GM21381 (cell line): ENCODE measurements around the gene OR8I2.
"Not testable (repeated sequence)": the region's sequence is repeated elsewhere in the genome, so short reads cannot be mapped to it uniquely, and the experiment has no call there.

Experiments used
- ATAC-seq: cut with Tn5 transposase; IDR thresholded peaks from one replicate; pipeline ENCODE4 v1.9.1; 2021; ENCODE audit warnings: mild to moderate bottlenecking, moderate library complexity; ENCODE audit not compliant: unreplicated experiment

The OR8I2 gene

DNA sequence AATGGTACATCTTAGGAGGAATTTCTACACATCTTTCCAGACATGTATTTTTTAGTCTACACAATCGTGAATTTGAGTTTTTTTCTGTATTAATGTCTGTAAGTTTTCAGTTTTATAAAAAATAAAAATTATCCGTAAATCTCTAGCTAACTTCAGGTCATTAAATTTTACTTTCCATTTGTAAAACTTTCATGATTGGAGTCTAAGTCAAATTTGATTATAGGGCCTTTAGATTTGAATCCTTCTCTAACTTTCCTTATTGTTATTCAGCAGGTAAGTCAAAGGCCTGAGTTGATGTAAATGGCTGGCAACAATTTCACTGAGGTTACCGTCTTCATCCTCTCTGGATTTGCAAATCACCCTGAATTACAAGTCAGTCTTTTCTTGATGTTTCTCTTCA is at the start of gene OR8I2:
Gene OR8I2, plus strand, starts transcription at position 301 of the 400 bp plus-strand sequence. Its CDS starts 0 bp downstream, at position 301.
- ATAC-seq: no peak

- ATAC-seq: no peak
These were observed 47.6 kb upstream of the OR8I2 start for GRCh38 chr11:56045538-56045937.

DNA sequence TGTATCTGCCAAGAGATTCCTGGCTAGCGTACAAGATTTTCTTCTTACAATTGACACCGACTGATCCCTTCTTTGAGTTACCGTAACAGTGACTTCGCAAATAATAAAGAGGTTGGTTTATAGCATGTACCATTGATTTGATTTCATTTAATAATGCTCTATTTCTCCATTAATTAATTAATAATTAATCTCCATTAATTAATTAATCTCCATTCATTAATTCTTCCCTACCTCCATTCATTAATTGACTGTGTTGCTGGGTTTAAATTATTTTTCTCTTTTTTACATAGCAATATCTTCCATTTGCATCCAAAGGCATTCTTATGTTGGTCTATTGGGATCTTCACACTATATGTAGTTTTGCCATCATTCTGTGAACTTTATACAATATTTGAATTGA is 44.6 kb upstream of the OR8I2 start:
- ATAC-seq: no peak

DNA sequence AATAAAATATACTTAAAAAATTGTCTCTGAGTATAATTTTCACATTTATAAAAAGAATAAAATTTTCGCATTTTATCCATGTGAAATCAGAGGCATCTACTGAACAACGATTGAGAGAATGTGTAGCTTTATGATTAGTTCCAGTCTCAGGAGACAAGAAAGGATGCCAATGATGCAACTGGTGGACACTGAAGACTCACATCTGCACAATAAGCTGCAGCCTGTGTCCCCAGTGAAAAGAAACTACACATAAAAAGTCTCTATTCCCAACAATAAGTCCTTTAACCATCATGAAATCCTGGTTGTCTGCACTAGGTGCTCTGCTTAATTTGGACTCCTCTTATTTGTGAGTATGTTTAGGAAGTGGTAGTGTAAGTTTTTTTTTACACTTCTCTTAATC is 43.6 kb upstream of the OR8I2 start:
- ATAC-seq: no peak

- not testable (repeated sequence) for ATAC-seq
These were observed 36.7 kb upstream of the OR8I2 start for GRCh38 chr11:56056366-56056765.

DNA sequence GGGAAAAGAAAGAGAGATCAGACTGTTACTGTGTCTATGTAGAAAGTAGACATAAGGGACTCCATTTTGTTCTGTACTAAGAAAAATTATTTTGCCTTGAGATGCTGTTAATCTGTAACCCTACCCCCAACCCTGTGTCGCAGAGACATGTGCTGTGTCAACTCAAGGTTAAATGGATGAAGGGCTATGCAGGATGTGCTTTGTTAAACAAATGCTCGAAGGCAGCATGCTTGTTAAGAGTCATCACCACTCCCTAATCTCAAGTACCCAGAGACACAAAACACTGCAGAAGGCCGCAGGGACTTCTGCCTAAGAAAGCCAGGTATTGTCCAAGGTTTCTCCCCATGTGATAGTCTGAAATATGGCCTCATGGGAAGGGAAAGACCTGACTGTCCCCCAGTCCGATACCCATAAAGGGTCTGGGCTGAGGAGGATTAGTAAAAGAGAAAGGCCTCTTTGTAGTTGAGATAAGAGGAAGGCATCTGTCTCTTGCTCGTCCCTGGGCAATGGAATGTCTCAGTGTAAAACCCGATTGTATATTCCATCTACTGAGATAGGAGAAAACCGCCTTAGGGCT is 35.4 kb upstream of the OR8I2 start:
- ATAC-seq: not testable (repeated sequence)

- ATAC-seq: not testable (repeated sequence)
These were observed 34.8 kb upstream of the OR8I2 start for GRCh38 chr11:56058260-56058780.

DNA sequence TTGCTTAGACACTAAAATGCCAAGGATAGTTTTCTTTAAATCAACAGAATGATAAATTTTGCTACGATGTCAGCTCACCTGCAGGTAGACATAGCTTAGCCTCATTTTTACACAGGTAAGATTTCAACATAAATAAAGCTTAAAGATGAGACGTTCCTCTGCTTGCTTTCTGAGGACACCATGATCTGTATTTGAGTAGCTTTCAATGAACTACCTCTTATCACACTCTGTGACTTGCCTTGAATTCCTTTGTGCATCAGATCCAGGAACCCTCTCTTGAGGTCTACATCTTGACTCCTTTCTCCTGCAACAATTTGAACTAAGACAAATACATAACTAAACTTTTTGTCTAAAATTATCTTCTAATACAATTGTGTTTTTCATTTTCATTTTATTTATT is 26.1 kb upstream of the OR8I2 start:
- ATAC-seq: no peak

DNA sequence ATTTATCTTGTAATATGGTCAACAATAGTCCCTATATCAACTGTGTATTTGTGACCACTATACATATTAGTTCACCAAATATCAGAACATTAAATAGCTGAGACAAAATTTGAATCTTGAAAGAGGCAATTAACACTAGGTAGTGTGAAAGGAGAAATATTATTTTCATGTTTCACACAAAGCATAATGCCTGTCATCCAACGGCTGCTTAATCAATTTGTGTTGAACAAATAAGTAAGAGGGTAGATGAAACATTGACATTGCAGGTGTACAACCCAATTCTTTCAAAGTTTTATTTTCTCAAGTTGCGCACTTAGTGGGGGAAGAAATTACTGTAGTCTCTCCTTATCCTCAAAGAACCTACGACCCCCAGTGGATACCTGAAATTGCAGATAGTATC is 3.4 kb upstream of the OR8I2 start:
- no peak for ATAC-seq

- no peak for ATAC-seq
These were observed 10.2 kb downstream of the OR8I2 start, which contains the start of gene OR8H2 for GRCh38 chr11:56103210-56103737. Gene OR8H2, plus strand, starts transcription at chr11:56103687. Its CDS starts 1,356 bp downstream, at chr11:56105043.

GRCh38 chr11:56122073-56122472 is 29.0 kb downstream of the OR8I2 start, which contains the start of gene OR8H3:
Gene OR8H3, plus strand, starts transcription at chr11:56122373. Its CDS starts 0 bp downstream, at chr11:56122373.
- ATAC-seq: no peak

DNA sequence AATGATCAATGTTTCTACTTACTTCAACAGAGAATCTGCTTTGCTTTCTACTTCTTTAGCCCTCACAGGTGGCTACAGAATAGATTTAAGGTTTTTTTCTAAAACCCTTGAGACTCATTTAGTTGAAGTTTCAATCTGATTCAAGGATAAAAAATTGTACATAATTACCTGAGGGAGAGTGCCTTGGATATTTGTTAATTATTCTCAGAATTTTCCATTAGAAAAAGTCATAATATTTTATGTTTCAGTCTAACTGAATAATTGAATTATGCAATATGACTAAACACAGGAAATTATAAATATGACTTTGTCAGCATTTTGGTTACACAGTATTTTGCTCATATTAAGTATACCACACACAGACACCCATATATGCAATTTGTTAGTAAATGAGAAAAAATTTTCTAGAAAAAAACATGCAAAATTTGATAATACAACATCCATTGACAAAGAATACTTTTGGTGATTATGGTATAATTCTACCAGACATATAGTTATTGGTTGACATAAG is 47.1 kb downstream of the OR8I2 start, which contains the start of gene OR8J3:
Gene OR8J3, minus strand, starts transcription at position 51 of the 511 bp plus-strand sequence. CDS start 2,483 bp downstream, outside the sequence.
- no peak for ATAC-seq

GRCh38 chr11:56143681-56144080 is 50.6 kb downstream of the OR8I2 start:
- ATAC-seq: not testable (repeated sequence)
